ENCODE data around the gene SPEM3.

SPEM3 gene

DNA sequence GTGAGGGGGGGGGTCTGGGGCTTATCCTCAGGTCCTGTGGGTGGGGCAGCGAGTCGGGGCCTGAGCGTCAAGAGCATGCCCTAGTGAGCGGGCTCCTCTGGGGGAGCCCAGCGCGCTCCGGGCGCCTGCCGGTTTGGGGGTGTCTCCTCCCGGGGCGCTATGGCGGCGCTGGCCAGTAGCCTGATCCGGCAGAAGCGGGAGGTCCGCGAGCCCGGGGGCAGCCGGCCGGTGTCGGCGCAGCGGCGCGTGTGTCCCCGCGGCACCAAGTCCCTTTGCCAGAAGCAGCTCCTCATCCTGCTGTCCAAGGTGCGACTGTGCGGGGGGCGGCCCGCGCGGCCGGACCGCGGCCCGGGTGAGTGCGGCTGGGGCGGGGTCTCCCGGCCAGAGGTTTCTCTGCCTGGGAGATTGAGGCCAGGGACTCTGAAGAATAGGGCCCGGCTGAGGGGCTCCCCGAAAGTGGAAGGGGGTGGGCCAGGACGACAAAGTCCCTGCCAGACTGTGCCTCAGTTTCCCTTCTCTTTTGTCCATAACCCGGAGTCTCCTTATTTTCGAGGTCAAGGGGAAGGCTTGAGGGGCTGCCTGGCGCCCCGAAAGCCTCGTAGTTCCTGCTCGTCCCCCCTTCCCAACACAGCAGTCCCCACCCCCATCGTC, 10.9 kb downstream of the SPEM3 start, which contains the start of gene FGF11:
TSS of gene FGF11 (plus strand) at position 51 of the 651 bp plus-strand sequence. CDS start at position 160, 109 bp downstream.
- Histone ChIP-seq H3K9ac (ENCODE audit: low read length) (no peak within 1 kb of the TSS), H3K27me3 (ENCODE audit: control insufficient read depth in 1 of 2, insufficient read depth in 2 of 2, low read length in 2 of 2) (peaks cover 60 to 87% of the 10 kb centered on the region in 2 donors), H3K4me1 (ENCODE audit: insufficient read depth, low read length) (peaks cover 38% of the 10 kb centered on the region), H3K9me3 (ENCODE audit: low read length) (no peaks in the 10 kb centered on the region), H3K4me3 (ENCODE audit: low read depth in 1 of 2, low read length in 2 of 2) (peak within 1 kb of the TSS; percentile 23 to 64), H3K27ac (ENCODE audit: low read depth, low read length) (no peak within 1 kb of the TSS), H3K36me3 (ENCODE audit: insufficient read depth, low read length) (no peaks in the 10 kb centered on the region)

DNA sequence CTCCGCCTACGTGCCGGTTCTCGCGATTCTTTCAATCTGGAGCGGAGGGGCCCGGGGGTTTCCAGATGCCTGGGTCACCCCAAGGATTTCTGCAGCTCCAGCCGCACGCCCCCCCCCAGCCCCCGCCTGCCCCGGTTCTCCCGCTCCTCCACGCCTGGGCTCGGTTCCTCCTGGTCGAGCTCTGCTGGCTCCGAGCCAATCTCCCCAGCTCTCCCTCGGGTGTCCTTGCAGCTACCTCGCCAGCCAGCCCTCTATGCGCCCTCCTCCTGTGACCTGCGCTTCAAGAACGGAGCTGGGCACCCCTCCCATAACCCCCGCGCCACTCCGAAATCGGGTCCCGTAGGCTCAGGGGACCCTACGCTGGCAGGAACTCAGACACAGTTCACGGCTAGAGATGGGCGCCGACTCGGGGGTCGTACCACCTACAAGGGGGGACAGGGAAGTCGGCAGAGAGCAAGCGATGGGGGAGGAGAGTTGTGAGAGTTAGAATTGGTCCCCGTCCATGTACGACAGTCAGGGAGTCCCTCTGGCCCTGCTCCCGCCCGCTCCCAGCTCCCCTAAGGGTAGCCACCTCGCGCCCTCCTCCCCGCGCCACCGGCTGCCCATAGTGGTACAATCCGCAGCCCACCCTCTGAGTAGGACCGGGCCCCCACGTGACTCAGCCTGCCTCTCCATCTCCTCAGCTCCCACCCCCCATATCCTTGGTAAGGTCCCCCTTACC, 11.6 kb downstream of the SPEM3 start:
- Histone ChIP-seq H3K9me3 (ENCODE audit: low read length) (no peaks in the 10 kb centered on the region), H3K27ac (ENCODE audit: low read depth, low read length) (no peak overlapping the region), H3K27me3 (ENCODE audit: control insufficient read depth in 1 of 2, insufficient read depth in 2 of 2, low read length in 2 of 2) (peaks cover 57 to 85% of the 10 kb centered on the region in 2 donors), H3K36me3 (ENCODE audit: insufficient read depth, low read length) (no peaks in the 10 kb centered on the region), H3K4me1 (ENCODE audit: insufficient read depth, low read length) (peaks cover 36% of the 10 kb centered on the region), H3K9ac (ENCODE audit: low read length) (no peak overlapping the region), H3K4me3 (ENCODE audit: low read depth in 1 of 2, low read length in 2 of 2) (peak overlapping the region; percentile 23 to 64)

DNA sequence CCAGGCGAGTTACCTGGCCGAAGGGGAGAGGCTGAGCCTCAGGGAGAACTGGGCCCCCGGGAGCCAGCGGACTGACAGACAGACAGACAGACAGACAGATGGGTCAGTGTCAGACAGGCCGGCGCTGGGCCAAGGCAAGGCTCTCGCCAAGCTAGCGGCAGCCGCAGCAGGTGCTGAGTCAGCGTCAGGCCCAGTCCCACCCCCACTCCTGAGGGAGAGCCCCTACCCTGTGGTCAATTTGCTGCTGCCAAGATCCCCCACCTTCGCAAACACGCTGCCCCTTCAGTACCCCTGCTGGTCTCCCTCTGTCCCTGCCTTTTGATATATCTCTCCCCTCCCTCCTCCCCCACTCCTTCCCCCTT, 12.2 kb downstream of the SPEM3 start:
- peaks cover 57 to 85% of the 10 kb centered on the region in 2 donors for H3K27me3 ChIP-seq (ENCODE audit: control insufficient read depth in 1 of 2, insufficient read depth in 2 of 2, low read length in 2 of 2)
- H3K4me1 ChIP-seq (ENCODE audit: insufficient read depth, low read length), result peaks cover 31% of the 10 kb centered on the region
- no peak overlapping the region for H3K4me3 ChIP-seq (ENCODE audit: low read depth in 1 of 2, low read length in 2 of 2)
- H3K36me3 ChIP-seq (ENCODE audit: insufficient read depth, low read length), result no peaks in the 10 kb centered on the region
- H3K9me3 ChIP-seq (ENCODE audit: low read length), result no peaks in the 10 kb centered on the region
- no peak overlapping the region for H3K9ac ChIP-seq (ENCODE audit: low read length)
- no peak overlapping the region for H3K27ac ChIP-seq (ENCODE audit: low read depth, low read length)

DNA sequence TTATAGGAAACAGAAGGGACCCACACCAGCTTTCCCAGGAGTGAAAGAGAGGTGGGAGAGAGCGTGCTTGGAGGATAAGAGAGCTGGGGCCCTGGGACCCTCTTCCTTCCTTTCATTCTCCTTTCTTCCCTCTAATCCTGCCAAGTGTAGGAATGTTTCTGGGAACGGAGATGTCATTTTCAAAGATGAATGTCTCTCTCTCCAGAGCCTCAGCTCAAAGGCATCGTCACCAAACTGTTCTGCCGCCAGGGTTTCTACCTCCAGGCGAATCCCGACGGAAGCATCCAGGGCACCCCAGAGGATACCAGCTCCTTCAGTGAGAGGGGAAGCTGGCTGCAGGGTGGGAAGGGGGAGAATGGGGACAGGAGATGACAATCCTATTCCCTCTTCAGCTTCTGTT, 12.6 kb downstream of the SPEM3 start:
- H3K27ac ChIP-seq (ENCODE audit: low read depth, low read length), result no peak overlapping the region
- H3K9ac ChIP-seq (ENCODE audit: low read length), result no peak overlapping the region
- no peak overlapping the region for H3K4me3 ChIP-seq (ENCODE audit: low read depth in 1 of 2, low read length in 2 of 2)
- H3K9me3 ChIP-seq (ENCODE audit: low read length), result no peaks in the 10 kb centered on the region
- H3K4me1 ChIP-seq (ENCODE audit: insufficient read depth, low read length), result peaks cover 29% of the 10 kb centered on the region
- peaks cover 59 to 85% of the 10 kb centered on the region in 2 donors for H3K27me3 ChIP-seq (ENCODE audit: control insufficient read depth in 1 of 2, insufficient read depth in 2 of 2, low read length in 2 of 2)
- H3K36me3 ChIP-seq (ENCODE audit: insufficient read depth, low read length), result no peaks in the 10 kb centered on the region

DNA sequence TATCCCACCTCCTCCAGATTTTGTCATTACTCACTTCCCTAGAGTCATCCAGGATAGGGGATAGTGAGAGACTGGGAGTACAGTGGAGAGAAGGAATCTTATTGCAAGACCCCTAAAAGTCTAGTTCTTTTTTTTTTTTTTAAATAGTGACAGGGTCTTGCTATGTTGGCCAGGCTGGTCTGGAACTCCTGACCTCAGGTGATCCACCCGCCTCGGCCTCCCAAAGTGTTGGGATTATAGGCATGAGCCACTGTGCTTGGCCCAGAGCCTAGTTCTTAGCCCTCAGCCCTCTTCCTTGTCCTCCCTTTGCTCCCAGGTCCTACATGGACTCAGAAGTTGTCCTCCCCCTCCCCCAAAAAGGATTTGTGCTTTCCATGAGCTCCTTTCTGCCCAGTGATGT, 13.5 kb downstream of the SPEM3 start:
- Histone ChIP-seq H3K27ac (ENCODE audit: low read depth, low read length) (no peak overlapping the region), H3K4me3 (ENCODE audit: low read depth in 1 of 2, low read length in 2 of 2) (no peak overlapping the region), H3K27me3 (ENCODE audit: control insufficient read depth in 1 of 2, insufficient read depth in 2 of 2, low read length in 2 of 2) (peaks cover 61 to 89% of the 10 kb centered on the region in 2 donors), H3K36me3 (ENCODE audit: insufficient read depth, low read length) (no peaks in the 10 kb centered on the region), H3K4me1 (ENCODE audit: insufficient read depth, low read length) (peaks cover 26% of the 10 kb centered on the region), H3K9me3 (ENCODE audit: low read length) (no peaks in the 10 kb centered on the region), H3K9ac (ENCODE audit: low read length) (no peak overlapping the region)

DNA sequence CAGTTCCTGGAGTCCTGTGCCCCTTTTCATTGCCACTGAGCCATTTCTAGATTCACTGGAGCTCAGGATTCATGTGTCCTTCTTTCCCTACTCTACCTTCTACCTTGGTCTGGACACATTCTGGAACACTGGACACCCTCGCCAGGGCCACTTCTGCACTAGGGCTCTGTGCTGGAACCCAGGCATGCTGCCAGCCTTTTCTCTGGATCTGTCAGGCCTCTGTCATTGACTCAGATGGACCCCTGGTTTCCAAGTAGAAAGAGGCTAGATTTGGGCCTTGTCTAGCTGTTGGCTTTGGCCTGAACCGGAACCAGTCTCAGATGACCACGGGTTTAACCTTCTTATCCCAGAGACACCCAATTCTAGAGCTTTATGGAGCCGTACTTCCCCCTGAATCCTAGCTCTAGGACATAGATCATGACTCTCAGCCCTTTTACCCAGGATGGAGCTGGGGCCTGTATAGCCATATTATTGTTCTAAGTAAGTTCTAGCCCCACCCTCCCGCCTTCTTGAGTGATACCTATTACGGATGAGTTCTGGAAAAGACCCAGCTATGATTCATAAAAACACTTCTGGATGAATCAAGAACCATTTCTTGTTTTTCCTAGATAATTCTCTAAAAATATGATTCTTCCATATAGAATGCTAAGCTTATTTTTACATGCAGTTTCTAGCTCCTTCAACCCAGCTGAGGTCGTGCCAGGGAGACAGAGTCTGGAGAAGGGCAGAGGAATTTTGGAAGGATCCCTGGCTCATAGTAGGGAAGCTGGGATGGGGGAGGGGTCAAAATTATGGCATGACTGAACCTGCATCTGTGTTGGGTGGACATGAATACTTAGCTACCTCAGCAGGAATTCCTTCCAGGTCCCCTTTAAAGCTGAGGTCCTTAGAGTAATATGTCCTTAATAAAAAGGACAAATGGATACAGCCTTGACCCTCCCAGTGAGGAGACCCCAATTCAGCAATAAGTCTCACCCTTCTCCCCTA, 15.1 kb downstream of the SPEM3 start:
- H3K36me3 ChIP-seq (ENCODE audit: insufficient read depth, low read length), result no peaks in the 10 kb centered on the region
- peaks cover 55 to 78% of the 10 kb centered on the region in 2 donors for H3K27me3 ChIP-seq (ENCODE audit: control insufficient read depth in 1 of 2, insufficient read depth in 2 of 2, low read length in 2 of 2)
- H3K27ac ChIP-seq (ENCODE audit: low read depth, low read length), result no peak overlapping the region
- H3K4me1 ChIP-seq (ENCODE audit: insufficient read depth, low read length), result peaks cover 15% of the 10 kb centered on the region
- no peaks in the 10 kb centered on the region for H3K9me3 ChIP-seq (ENCODE audit: low read length)
- no peak overlapping the region for H3K4me3 ChIP-seq (ENCODE audit: low read depth in 1 of 2, low read length in 2 of 2)
- no peak overlapping the region for H3K9ac ChIP-seq (ENCODE audit: low read length)

DNA sequence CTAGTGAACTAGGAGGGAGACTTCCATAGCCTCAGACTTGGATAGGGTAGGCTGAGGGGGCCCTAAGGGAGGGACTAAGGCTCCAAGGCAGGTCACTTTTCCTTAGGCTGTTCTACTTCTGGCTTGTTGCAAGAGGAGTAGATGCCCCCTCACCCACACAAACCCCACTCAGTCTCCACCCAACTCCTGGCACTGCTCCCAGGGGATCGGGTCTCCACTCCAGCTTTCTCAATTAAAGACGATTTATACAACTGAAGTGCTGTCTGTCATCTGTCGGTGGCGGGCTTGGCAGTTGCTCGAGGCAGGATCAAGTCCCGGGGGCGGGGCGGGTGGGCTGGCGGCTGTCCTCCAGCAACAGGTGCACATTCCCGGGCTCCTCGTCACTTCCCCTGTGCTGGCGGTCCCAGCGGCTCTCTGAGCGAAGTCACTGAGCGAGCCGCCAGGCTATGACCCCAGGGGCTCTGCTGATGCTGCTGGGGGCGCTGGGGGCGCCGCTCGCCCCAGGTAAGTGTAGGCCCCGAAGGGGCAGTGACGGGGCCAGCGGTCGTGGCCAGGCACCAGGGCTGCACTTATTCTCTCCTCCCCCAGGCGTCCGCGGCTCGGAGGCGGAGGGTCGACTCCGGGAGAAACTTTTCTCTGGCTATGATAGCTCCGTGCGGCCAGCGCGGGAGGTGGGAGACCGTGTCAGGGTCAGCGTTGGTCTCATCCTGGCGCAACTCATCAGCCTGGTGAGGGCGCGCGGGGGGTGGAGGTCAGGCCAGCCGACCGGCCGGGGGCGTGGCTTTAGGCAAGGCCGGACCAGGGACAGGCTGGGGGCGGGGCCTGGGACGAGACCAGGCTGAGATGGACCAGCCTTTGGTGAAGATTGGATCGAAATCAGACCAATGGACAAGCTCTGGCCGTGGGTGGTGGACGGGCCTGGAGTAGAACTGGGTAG, 16.3 kb downstream of the SPEM3 start, which contains the start of gene CHRNB1:
TSS of gene CHRNB1 (plus strand) at position 380 of the 937 bp plus-strand sequence. CDS start at position 447, 67 bp downstream.
- H3K27me3 ChIP-seq (ENCODE audit: control insufficient read depth in 1 of 2, insufficient read depth in 2 of 2, low read length in 2 of 2), result peaks cover 45 to 66% of the 10 kb centered on the region in 2 donors
- no peak within 1 kb of the TSS for H3K9ac ChIP-seq (ENCODE audit: low read length)
- H3K4me1 ChIP-seq (ENCODE audit: insufficient read depth, low read length), result peaks cover 7% of the 10 kb centered on the region
- H3K36me3 ChIP-seq (ENCODE audit: insufficient read depth, low read length), result no peaks in the 10 kb centered on the region
- no peak within 1 kb of the TSS for H3K27ac ChIP-seq (ENCODE audit: low read depth, low read length)
- no peaks in the 10 kb centered on the region for H3K9me3 ChIP-seq (ENCODE audit: low read length)
- no peak within 1 kb of the TSS for H3K4me3 ChIP-seq (ENCODE audit: low read depth in 1 of 2, low read length in 2 of 2)

DNA sequence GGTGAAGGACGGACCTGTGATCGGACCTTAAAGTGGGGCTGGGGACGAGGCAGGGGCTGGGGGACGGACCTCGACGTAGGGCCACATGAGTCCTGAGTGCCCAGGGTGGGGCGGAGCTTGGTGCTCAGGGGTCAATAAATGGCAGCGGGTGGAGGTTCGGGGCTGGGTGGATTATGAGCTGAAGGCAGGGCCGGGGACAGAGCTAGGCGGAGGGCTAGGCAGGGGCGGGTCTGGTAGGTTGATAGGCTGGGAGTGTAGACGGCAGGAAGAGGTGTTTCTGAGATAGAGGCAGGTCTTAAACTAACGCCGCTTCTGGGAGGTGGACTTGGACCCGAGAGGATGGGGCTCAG, 16.9 kb downstream of the SPEM3 start:
- H3K4me1 ChIP-seq (ENCODE audit: insufficient read depth, low read length), result peaks cover under 1% of the 10 kb centered on the region
- no peak overlapping the region for H3K9ac ChIP-seq (ENCODE audit: low read length)
- no peaks in the 10 kb centered on the region for H3K9me3 ChIP-seq (ENCODE audit: low read length)
- no peaks in the 10 kb centered on the region for H3K36me3 ChIP-seq (ENCODE audit: insufficient read depth, low read length)
- no peak overlapping the region for H3K27ac ChIP-seq (ENCODE audit: low read depth, low read length)
- H3K27me3 ChIP-seq (ENCODE audit: control insufficient read depth in 1 of 2, insufficient read depth in 2 of 2, low read length in 2 of 2), result peaks cover 38 to 60% of the 10 kb centered on the region in 2 donors
- H3K4me3 ChIP-seq (ENCODE audit: low read depth in 1 of 2, low read length in 2 of 2), result no peak overlapping the region

DNA sequence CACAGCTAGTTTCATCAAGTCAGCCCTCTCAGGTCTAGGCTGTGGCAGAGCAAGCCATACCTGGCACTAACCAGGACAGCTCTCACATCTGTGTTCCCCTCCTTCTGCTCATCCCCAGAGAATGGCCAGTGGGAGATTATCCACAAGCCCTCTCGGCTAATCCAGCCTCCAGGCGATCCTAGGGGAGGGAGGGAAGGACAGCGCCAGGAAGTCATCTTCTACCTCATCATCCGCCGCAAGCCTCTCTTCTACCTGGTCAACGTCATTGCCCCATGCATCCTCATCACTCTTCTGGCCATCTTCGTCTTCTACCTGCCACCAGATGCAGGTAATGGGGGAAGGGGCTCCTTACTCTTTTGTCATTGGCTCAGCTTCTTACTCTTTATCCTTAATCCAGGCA, 19.8 kb downstream of the SPEM3 start:
- no peak overlapping the region for H3K9ac ChIP-seq (ENCODE audit: low read length)
- peaks cover 22 to 35% of the 10 kb centered on the region in 2 donors for H3K27me3 ChIP-seq (ENCODE audit: control insufficient read depth in 1 of 2, insufficient read depth in 2 of 2, low read length in 2 of 2)
- H3K9me3 ChIP-seq (ENCODE audit: low read length), result no peaks in the 10 kb centered on the region
- no peak overlapping the region for H3K27ac ChIP-seq (ENCODE audit: low read depth, low read length)
- H3K36me3 ChIP-seq (ENCODE audit: insufficient read depth, low read length), result no peaks in the 10 kb centered on the region
- no peak overlapping the region for H3K4me3 ChIP-seq (ENCODE audit: low read depth in 1 of 2, low read length in 2 of 2)
- H3K4me1 ChIP-seq (ENCODE audit: insufficient read depth, low read length), result no peaks in the 10 kb centered on the region

DNA sequence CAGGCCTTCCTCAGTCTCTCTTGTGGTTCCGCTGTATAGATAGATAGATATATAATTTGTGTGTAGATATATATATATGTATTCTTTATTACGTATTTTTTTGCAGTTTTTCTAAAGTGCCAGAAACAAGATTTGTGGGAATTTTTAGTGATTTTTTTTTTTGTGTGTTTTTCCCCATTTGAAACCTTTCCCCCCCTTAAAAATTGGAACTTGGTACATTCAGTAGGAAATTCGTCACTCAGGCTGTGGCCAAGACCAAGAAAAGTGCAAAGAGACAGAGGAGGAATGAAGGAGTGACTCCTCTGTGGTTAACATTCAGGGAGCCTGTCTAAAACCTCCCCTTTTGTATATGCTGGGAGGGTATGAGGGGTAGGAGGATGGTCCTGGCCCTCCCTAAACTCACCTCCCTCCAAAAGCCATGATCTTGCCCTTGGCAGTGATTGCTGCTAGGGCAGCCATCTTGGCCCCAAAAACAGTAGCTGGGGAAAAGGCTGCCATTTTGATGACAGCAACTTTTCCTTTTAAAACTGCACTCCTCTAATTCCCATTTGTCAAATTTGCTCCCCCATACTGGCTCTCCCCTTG, 31.4 kb downstream of the SPEM3 start:
- Histone ChIP-seq H3K9ac (ENCODE audit: low read length) (no peak overlapping the region), H3K9me3 (ENCODE audit: low read length) (no peaks in the 10 kb centered on the region), H3K4me3 (ENCODE audit: low read depth in 1 of 2, low read length in 2 of 2) (no peak overlapping the region), H3K27me3 (ENCODE audit: control insufficient read depth in 1 of 2, insufficient read depth in 2 of 2, low read length in 2 of 2) (no peaks in the 10 kb centered on the region), H3K27ac (ENCODE audit: low read depth, low read length) (no peak overlapping the region), H3K36me3 (ENCODE audit: insufficient read depth, low read length) (peaks cover 8% of the 10 kb centered on the region), H3K4me1 (ENCODE audit: insufficient read depth, low read length) (peaks cover 5% of the 10 kb centered on the region)

All from muscle layer of colon (tissue), 2 donors.